Measurements from ENCODE around the gene ANKRD13D.

Gene ANKRD13D

DNA sequence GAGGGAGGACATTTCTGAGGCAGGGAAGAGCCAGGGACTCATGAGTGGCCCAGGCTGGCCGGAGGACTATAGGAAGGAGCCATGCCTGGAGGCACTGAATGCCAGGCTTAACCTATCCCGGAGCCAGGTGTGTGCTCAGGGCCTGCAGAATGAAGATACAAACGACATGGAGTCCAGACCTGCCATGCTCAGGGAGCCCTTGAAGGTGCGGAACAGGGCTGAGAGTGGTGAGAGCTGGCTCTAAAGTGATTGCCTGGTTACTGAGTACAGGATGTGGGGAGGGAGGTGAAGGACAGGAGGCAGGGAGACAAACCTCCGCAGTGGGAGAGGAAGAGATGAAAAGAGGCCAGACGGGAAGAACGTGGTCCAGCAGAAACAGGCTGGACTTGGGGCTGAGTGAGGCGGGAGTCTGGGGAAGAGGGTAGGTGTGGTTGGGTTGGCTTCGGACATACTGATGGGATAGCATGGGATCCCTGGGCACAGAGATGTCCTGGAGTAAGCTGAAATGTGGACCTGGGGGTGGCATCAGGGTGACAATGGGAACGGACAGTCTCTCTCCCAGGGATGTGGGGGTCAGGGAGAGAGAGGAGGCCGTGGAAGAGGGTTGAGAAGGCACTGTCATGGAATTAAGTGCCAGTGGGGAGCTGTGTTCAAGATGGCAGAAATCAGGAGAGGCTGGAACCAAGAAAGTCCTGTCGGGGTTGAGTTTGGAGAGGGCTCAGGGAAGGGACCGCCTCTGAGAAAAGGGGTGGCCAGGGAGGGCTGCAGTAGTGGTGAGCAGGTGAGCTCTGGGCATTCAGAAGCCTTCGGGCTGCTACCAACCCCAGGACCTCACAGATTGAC lies 1.5 kb upstream of the ANKRD13D start:
- no peak for FAIRE-seq

GRCh38 chr11:67288198-67288451 lies 978 bp upstream of the ANKRD13D start:
- no peak for FAIRE-seq

GRCh38 chr11:67288452-67289225 lies 464 bp upstream of the ANKRD13D start:
- no peak for FAIRE-seq

- no peak for FAIRE-seq
These were observed 762 bp downstream of the ANKRD13D start for GRCh38 chr11:67289651-67290479.

GRCh38 chr11:67290801-67291200 lies 1.7 kb downstream of the ANKRD13D start:
- FAIRE-seq, result no peak

DNA sequence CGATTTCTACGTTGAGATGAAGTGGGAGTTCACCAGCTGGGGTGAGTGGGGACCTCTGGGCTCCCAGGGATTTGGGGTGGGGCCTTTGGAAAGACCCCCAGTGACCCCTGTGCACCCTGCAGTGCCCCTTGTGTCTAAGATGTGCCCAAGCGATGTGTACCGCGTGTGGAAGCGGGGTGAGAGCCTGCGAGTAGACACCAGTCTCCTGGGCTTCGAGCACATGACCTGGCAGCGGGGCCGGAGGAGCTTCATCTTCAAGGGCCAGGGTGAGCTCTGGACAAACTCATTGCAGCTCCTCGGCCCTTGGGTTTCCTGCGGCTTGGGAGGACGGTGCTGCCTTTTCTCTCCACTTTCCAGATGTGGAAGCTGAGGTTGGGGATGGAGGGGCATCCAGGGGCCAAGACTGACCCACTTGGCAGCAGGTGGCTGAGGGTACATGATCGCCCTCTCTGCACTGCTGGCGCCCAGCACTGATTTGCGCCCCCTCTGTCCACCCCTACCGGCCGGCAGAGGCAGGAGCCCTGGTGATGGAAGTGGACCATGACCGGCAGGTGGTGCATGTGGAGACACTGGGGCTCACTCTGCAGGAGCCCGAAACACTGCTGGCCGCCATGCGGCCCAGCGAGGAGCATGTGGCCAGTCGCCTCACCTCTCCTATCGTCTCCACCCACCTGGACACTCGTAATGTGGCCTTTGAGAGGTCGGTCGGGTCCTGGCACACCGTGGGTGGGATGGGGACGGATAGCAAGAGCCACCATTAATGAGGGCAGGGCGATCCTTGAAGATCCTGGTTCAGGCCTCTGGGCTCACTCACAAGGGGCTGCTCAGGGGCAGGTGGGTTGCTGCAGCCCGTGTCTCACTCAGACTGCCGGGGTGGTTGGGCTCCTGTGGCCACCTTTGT lies 2.6 kb downstream of the ANKRD13D start:
- no peak for FAIRE-seq

- no peak for FAIRE-seq
These were observed 3.6 kb downstream of the ANKRD13D start for GRCh38 chr11:67292671-67293070.

DNA sequence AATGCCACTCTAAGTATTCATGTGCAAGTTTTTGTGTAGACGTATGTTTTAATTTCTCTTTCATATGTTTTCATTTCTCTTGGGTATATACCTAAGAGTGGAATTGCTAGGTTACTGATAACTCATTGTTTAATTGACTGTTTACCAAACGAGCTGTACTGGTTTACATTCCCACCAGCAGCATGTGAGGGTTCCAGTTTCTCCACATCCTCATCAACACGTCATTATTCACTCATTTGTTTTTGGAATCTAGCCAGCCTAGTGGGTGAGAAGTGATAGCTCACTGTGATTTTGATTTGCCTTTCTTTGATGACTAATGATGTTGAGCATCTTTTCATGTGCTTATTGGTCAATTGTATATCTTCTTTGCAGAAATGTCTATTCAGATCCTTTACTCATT lies 4.0 kb downstream of the ANKRD13D start:
- no peak for FAIRE-seq

- FAIRE-seq, result no peak
These were observed 6.7 kb downstream of the ANKRD13D start for GRCh38 chr11:67295846-67296245.

- no peak for FAIRE-seq
These were observed 9.7 kb downstream of the ANKRD13D start for GRCh38 chr11:67298786-67299185.

- no peak for FAIRE-seq
These were observed 10.5 kb downstream of the ANKRD13D start for GRCh38 chr11:67299471-67300191.

DNA sequence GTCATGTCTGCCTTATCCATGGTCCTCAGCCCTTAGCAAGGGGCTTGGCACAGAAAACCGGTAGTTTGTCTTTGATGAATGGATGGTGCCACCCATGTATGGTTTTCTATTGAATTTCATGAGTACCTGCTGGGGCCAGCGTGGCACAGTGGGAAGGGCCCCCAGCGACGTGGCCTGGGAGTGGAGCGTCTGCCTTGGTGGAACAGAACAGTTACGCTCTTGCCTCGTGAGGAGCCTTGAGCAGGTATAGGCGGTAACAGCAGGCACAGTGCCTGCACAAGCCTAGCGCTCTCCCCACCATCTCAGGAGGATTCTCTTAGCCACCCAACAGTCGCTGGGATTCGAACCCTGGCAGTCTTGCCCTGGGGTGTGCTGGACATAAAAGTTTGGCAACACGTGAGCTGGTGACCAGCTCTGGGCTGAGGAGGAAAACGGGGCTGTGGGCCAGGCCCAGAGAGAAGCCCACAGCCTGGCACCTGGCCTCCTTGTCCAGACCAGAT lies 11.2 kb downstream of the ANKRD13D start:
- no peak for FAIRE-seq

GRCh38 chr11:67300756-67301312 lies 11.7 kb downstream of the ANKRD13D start:
- FAIRE-seq, result no peak

- FAIRE-seq, result no peak
These were observed 12.3 kb downstream of the ANKRD13D start for GRCh38 chr11:67301313-67301921.

DNA sequence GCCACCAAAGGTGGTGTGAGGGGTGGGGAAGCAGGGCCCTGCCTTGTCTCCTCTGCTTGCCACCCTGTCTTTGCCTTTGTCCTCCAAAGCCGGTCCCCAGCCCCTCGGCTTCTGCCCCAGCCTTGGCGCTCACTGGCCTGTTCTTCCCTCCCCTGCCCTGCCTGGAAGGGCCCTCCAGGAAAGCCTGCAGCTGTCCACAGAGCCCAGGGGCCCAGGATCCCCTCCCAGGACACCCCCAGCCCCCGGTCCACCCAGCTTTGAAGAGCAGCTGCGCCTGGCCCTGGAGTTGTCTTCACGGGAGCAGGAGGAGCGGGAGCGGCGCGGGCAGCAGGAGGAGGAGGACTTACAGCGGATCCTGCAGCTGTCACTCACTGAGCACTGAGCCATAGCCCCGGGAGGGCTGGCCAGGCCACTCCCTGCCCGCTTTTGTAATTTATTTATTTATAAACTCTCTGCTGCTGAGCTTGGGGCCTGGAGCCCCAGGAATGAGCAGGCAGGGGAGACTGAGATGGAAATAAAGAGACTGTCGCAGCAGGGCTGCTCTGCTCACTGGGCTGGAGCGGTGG lies 12.9 kb downstream of the ANKRD13D start:
- FAIRE-seq, result no peak

DNA sequence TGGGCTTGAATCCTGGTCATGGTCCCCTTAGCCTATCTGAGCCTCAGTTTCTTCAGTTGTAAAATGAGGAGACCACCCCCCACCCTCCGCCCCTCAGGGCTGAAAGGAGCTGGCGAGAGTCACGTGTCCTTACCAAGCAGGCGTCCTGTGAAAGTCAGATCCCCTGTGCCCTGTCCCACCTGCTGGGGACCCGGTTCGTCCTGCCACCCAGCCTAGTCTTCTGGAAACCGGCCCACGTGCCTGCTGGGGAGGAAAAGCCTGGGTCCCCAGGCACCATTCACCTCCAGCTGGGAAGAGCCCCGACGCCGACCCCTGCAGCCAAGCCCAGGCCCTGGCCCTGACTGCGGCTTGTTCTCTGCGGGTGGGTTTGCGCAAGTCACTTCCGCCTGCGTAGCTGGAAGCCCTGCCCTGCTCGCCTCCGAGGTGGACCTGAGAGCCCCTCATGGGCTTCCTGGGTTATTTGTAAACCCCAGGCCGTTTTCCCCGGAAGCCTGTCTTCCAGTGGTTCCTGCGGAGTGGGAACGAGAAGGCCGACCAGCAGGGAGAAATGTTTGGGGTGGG lies 13.5 kb downstream of the ANKRD13D start:
- FAIRE-seq, result no peak

GRCh38 chr11:67303132-67303834 lies 14.2 kb downstream of the ANKRD13D start, which contains the start of gene SSH3:
Gene SSH3, plus strand, starts transcription at chr11:67303530. Its CDS starts 96 bp downstream, at chr11:67303626.
- FAIRE-seq, result no peak

GRCh38 chr11:67303835-67304411 lies 14.8 kb downstream of the ANKRD13D start:
- FAIRE-seq, result no peak

All from endometrium (tissue), 2 donors.